H54 (cell line): ENCODE data around the gene PHF21A.

Experiments used
- DNase-seq: peaks from one replicate; pipeline ENCODE4 v3.0.0; 2011; ENCODE audit warnings: low spot score, mixed read lengths; ENCODE audit not compliant: insufficient read length
- FAIRE-seq: peaks from 3 replicates; lab custom pipeline; 2011; peaks lifted over from hg19 to GRCh38; lab: Jason Lieb, UNC
- POLR2A ChIP-seq: IDR thresholded peaks from 2 replicates; pipeline ENCODE4 v1.6.1; 2011; ENCODE audit warnings: low read depth, mild to moderate bottlenecking, low read length

The PHF21A gene

DNA sequence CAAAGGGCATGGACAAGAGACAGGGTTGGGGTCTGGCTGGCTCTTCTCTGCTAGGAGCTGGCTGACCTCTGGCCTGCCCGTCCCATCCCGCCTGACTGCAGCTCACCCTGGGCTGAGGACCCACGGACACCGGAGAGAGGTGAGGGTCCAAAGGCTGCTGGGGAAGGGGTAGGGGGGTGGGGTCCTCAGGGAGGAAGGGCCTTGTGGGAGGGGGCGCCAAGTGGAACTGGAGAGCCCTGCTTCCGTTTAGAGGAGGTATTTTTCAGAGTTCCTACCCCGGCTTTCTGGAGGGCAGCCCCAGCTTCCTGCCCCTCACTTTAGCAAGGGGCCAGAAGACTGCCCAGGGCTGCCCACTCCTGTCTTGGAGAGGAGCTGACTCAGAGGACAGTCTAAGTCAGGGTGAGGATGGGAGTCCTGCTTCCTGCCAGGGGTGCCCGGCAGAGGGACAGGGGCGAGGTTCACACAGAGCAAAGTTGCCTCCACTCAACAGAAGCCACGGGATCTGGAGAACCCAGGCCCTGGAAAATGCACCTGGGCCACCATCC lies 191.7 kb downstream of the PHF21A start:
- DNase-seq (peak; percentile 83), FAIRE-seq (no peak)
- no peak for TF ChIP-seq POLR2A

DNA sequence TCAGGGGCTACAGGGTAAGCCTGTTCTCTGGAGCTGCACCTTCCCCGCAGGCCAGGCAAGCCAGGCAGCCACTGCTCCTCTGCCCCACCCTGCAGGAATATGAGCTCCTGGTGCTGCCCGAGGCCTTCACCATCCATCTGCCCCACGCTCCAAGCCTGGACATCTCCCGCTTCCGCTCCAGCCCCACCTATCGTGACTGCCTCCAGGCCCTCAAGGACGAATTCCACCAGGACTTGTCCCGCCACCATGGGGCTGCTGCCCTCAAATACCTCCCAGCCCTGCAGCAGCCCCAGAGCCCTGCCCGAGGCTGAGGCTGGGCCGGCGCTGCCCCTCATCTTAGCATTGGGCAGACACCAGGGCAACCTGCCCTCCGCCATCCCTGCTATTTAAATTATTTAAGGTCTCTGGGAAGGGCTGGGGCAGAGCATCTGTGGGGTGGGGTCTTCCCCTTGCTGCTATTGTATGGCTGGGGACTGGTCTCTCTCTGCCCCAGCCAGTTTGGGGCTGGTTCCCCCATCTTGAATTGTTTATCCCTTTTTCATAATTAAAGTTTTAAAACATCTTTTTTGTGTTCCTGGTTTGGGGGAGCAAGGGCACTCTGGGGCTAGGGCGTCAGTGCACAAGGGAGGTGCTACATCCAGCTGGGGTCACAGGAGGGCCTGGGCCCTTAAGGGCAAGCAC lies 192.6 kb downstream of the PHF21A start:
- DNase-seq (no peak), FAIRE-seq (no peak)
- no peak for TF ChIP-seq POLR2A

- TF ChIP-seq POLR2A = no peak
Observed at GRCh38 chr11:45927684-45928413, 193.4 kb downstream of the PHF21A start.

DNA sequence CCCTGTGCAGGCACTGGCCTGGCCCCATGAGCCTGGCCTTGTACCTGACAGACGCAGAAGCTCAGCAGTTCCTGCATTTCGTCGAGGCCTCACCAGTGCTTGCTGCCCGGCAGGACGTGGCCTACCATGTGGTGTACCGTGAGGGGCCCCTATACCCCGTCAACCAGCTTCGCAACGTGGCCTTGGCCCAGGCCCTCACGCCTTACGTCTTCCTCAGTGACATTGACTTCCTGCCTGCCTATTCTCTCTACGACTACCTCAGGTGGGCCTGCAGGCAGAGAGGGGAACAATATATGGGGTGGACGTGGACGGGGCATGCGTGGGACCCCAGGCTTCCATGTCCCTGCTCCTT lies 193.9 kb downstream of the PHF21A start:
- FAIRE-seq = no peak
- DNase-seq = no peak
- TF ChIP-seq POLR2A = no peak

More at GRCh38 chr11:45927684-45928413, 193.4 kb downstream of the PHF21A start:
- FAIRE-seq (no peak), DNase-seq (no peak)

DNA sequence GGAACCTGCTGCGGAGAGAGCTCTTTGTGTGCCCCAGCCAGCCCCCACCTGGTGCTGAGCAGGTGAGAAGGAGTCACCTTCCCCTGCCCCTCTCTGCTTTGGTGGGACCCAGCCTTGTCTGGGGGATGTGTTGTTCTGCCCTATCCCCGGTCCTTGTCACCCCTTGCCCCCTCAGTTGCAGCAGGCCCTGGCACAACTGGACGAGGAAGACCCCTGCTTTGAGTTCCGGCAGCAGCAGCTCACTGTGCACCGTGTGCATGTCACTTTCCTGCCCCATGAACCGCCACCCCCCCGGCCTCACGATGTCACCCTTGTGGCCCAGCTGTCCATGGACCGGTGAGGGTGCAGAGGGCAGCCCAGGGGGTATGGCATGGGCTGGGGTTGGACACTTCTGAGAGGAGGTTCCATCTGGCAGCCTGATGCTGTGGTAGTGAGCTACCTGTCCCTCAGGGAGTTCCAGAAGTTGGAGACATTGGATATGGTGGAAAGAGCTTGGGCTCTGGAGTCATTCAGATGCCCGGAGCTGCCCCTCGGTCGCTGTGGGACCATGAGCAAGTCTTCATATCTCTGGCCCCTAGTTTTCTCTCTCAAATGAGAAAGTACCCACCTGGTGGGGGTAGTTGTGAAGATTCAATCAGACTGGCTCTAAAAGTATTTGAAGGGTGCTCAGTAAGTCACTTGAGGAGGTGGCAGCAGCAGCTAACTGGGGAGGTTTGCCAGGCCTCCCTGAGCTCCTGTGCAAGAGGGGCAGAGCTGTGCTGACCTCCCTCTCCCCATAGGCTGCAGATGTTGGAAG lies 194.5 kb downstream of the PHF21A start:
- DNase-seq (no peak), FAIRE-seq (no peak)
- TF ChIP-seq POLR2A = no peak

DNA sequence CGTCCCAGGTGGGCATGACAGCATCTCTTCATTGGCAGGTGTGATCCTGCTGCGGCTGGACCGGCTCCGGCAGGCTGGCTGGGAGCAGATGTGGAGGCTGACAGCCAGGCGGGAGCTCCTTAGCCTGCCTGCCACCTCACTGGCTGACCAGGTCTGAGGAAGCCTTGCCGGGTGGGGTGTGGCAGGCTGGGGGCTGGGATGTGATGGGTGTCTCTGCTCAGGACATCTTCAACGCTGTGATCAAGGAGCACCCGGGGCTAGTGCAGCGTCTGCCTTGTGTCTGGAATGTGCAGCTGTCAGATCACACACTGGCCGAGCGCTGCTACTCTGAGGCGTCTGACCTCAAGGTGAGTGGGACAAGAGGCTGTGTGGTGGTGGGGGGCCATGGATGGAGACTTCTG lies 195.3 kb downstream of the PHF21A start:
- no peak for DNase-seq
- no peak for TF ChIP-seq POLR2A
- no peak for FAIRE-seq

- TF ChIP-seq POLR2A = no peak
- DNase-seq (no peak), FAIRE-seq (no peak)
Observed at GRCh38 chr11:45925550-45925949, 195.7 kb downstream of the PHF21A start.

- no peak for FAIRE-seq
- TF ChIP-seq POLR2A = no peak
- no peak for DNase-seq
Observed at GRCh38 chr11:45924927-45925326, 196.3 kb downstream of the PHF21A start.

GRCh38 chr11:45924036-45924915 lies 197.0 kb downstream of the PHF21A start:
- DNase-seq (no peak), FAIRE-seq (no peak)
- TF ChIP-seq POLR2A = no peak

- DNase-seq (no peak), FAIRE-seq (no peak)
- no peak for TF ChIP-seq POLR2A
Observed at GRCh38 chr11:45922425-45923082, 198.7 kb downstream of the PHF21A start, which contains the start of gene LARGE2. Gene LARGE2 (plus strand): TSS chr11:45922656. CDS start chr11:45922883, 227 bp downstream.

DNA sequence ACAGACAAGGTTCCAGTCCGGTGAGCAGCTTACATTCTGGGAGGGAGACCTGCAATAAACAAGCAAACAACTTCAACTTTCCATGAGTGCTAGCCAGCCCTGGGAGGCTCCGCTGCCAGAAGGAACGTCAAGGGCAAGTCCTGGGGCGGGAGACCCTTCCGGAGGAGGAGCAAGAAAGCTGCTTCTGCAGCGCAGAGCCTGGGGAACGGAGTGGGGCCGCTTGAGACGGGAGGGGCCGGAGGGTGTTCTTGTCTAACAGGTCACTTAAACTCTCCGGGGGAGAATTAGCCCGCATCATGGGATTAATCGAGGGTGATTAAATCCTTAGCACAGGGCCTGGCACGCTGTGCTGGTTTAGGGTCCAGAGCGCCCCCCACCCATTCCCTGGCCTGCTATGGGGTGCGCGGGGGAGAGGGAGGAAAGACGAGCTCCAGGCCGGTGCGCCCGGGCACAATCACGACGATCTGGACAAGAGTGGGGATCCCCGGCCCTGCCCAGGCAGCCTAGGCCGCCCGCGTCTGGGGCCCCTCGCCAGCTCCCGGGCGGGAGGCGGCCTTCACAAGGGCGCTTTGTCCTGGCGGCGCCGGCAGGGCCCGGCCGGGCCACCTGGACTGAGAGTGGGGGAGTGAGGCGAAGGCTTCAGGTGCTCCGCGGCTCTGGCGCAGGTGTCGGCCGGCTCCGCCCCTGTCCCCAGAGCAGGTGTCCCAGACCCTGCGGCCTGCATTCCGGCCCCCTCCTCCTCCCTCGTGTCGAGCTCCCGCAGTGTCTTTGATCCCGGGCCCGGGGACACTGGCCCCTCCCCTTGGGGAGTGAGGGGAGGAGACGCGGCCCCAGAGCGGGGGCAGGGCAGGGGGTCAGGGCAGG lies 199.5 kb downstream of the PHF21A start:
- DNase-seq (no peak), FAIRE-seq (no peak)
- TF ChIP-seq POLR2A = no peak
